HepG2 (cell line): ENCODE data around the gene MMP25. TPM values are rescaled to one million over a fixed set of nuclear protein-coding genes. Genes with fewer than 3 reads are reported as not detected.

Experiments
- ATAD3A ChIP-seq: sonication (generic); formaldehyde crosslinking; IDR thresholded peaks from 2 replicates; pipeline ENCODE4 v1.4.0; 2020; ENCODE audit warnings: missing genetic modification reagents
- DNMT1 ChIP-seq: sonication (generic); formaldehyde crosslinking; IDR thresholded peaks from 2 replicates; pipeline ENCODE4 v1.5.1; 2020; ENCODE audit warnings: mild to moderate bottlenecking, missing genetic modification reagents
- ELK4 ChIP-seq: sonication (generic); formaldehyde crosslinking; IDR thresholded peaks from 2 replicates; pipeline ENCODE4 v1.9.0; 2021; ENCODE audit warnings: missing genetic modification reagents, borderline replicate concordance
- FLYWCH1 ChIP-seq: sonication (generic); formaldehyde crosslinking; IDR thresholded peaks from 2 replicates; pipeline ENCODE4 v1.8.1; 2023; ENCODE audit warnings: mild to moderate bottlenecking, missing genetic modification reagents
- FOXJ3 ChIP-seq: sonication (generic); formaldehyde crosslinking; IDR thresholded peaks from 2 replicates; pipeline ENCODE4 v1.4.0; 2020; ENCODE audit warnings: missing genetic modification reagents, mild to moderate bottlenecking, borderline replicate concordance
- FOXK2 ChIP-seq: fragments of 450-650 bp; IDR thresholded peaks from 2 replicates; pipeline ENCODE4 v1.6.1; 2016
- ISX ChIP-seq: sonication (generic); formaldehyde crosslinking; conservative IDR thresholded peaks from 2 replicates; pipeline ENCODE4 v1.5.0; 2020; ENCODE audit warnings: missing genetic modification reagents
- KDM1A ChIP-seq: IDR thresholded peaks from 2 replicates; pipeline ENCODE4 v1.6.1; 2016; ENCODE audit warnings: missing compliant biosample characterization
- KLF15 ChIP-seq: sonication (generic); formaldehyde crosslinking; IDR thresholded peaks from 2 replicates; pipeline ENCODE4 v1.8.1; 2023; ENCODE audit warnings: borderline replicate concordance, mild to moderate bottlenecking, inconsistent platforms, missing genetic modification reagents, mixed read lengths
- MAFK ChIP-seq, 2 experiments: IDR thresholded peaks in 1 of 2; conservative IDR thresholded peaks in 1 of 2; 2 replicates each; pipeline ENCODE4 v1.6.1; 2011; ENCODE audit warnings: improper control_type of control experiment in 2 of 2, low read length in 2 of 2
- PAX8 ChIP-seq: sonication (generic); formaldehyde crosslinking; IDR thresholded peaks from 2 replicates; pipeline ENCODE4 v1.8.0; 2022; ENCODE audit warnings: mild to moderate bottlenecking, missing genetic modification reagents, borderline replicate concordance
- PHB2 ChIP-seq: fragments of 450-650 bp; IDR thresholded peaks from 2 replicates; pipeline ENCODE4 v1.6.1; 2018; ENCODE audit not compliant: partially characterized antibody
- PHF8 ChIP-seq: sonication (generic); formaldehyde crosslinking; IDR thresholded peaks from 2 replicates; pipeline ENCODE4 v1.5.0; 2020; ENCODE audit warnings: missing genetic modification reagents
- PITX1 ChIP-seq: sonication (generic); formaldehyde crosslinking; IDR thresholded peaks from 2 replicates; pipeline ENCODE4 v1.5.1; 2020; ENCODE audit warnings: mild to moderate bottlenecking, missing genetic modification reagents
- PLRG1 ChIP-seq: fragments of 450-650 bp; conservative IDR thresholded peaks from 2 replicates; pipeline ENCODE4 v1.6.1; 2016
- SMYD3 ChIP-seq: sonication (generic); formaldehyde crosslinking; IDR thresholded peaks from 2 replicates; pipeline ENCODE4 v1.8.1; 2023; ENCODE audit warnings: mild to moderate bottlenecking, missing genetic modification reagents
- SOX6 ChIP-seq, 2 experiments: fragments of 450-650 bp in 1 of 2; sonication (generic) in 1 of 2; formaldehyde crosslinking in 1 of 2; IDR thresholded peaks; 2 replicates each; pipeline versions ENCODE4 v1.4.0 to v1.6.1; 2017 to 2020; ENCODE audit warnings: antibody characterized with exemption in 1 of 2, mild to moderate bottlenecking in 1 of 2, missing genetic modification reagents in 1 of 2
- SP4 ChIP-seq: sonication (generic); formaldehyde crosslinking; IDR thresholded peaks from 2 replicates; pipeline ENCODE4 v1.8.1; 2023; ENCODE audit warnings: mild to moderate bottlenecking, missing genetic modification reagents
- SRSF1 ChIP-seq: fragments of 200-400 bp; formaldehyde crosslinking; optimal IDR thresholded peaks from 2 replicates; pipeline ENCODE3; 2017; ENCODE audit warnings: mild to moderate bottlenecking, low read depth, low read length, moderate library complexity
- TEAD3 ChIP-seq: optimal IDR thresholded peaks from 2 replicates; pipeline ENCODE3; 2016; ENCODE audit warnings: borderline replicate concordance
- THAP11 ChIP-seq: IDR thresholded peaks from 2 replicates; pipeline ENCODE4 v1.6.1; 2016; ENCODE audit warnings: missing biosample characterization, missing genetic modification reagents
- TSC22D2 ChIP-seq: sonication (generic); formaldehyde crosslinking; IDR thresholded peaks from 2 replicates; pipeline ENCODE4 v1.5.1; 2020; ENCODE audit warnings: missing genetic modification reagents, mild to moderate bottlenecking, borderline replicate concordance
- ZBTB20 ChIP-seq: sonication (generic); formaldehyde crosslinking; IDR thresholded peaks from 2 replicates; pipeline ENCODE4 v1.8.1; 2023; ENCODE audit warnings: missing genetic modification reagents, low read depth, mild to moderate bottlenecking, borderline replicate concordance
- ZEB1 ChIP-seq: IDR thresholded peaks from 2 replicates; pipeline ENCODE4 v1.6.1; 2012; ENCODE audit warnings: mild to moderate bottlenecking, low read depth, inconsistent platforms; ENCODE audit not compliant: insufficient replicate concordance
- ZNF101 ChIP-seq: sonication (generic); formaldehyde crosslinking; IDR thresholded peaks from 2 replicates; pipeline ENCODE4 v1.4.0; 2020; ENCODE audit warnings: mild to moderate bottlenecking, low read depth, missing genetic modification reagents, borderline replicate concordance
- ZNF225 ChIP-seq: sonication (generic); formaldehyde crosslinking; IDR thresholded peaks from 2 replicates; pipeline ENCODE4 v1.4.0; 2020; ENCODE audit warnings: mild to moderate bottlenecking, missing genetic modification reagents
- ZNF234 ChIP-seq: sonication (generic); formaldehyde crosslinking; conservative IDR thresholded peaks from 2 replicates; pipeline ENCODE4 v1.5.1; 2020; ENCODE audit warnings: mild to moderate bottlenecking, missing genetic modification reagents
- ZNF367 ChIP-seq: sonication (generic); formaldehyde crosslinking; IDR thresholded peaks from 2 replicates; pipeline ENCODE4 v1.4.0; 2020; ENCODE audit warnings: missing genetic modification reagents, borderline replicate concordance
- ZNF605 ChIP-seq: sonication (generic); formaldehyde crosslinking; IDR thresholded peaks from 2 replicates; pipeline ENCODE4 v1.8.0; 2022; ENCODE audit warnings: mild to moderate bottlenecking, missing genetic modification reagents
- ZNF704 ChIP-seq: sonication (generic); formaldehyde crosslinking; IDR thresholded peaks from 2 replicates; pipeline ENCODE4 v1.8.1; 2023; ENCODE audit warnings: mild to moderate bottlenecking, inconsistent platforms, moderate library complexity, missing genetic modification reagents, borderline replicate concordance
- ZNF724P ChIP-seq: sonication (generic); formaldehyde crosslinking; IDR thresholded peaks from 2 replicates; pipeline ENCODE4 v1.8.0; 2022; ENCODE audit warnings: missing genetic modification reagents, borderline replicate concordance
- ZNF883 ChIP-seq: sonication (generic); formaldehyde crosslinking; IDR thresholded peaks from 2 replicates; pipeline ENCODE4 v1.5.1; 2020; ENCODE audit warnings: mild to moderate bottlenecking, missing genetic modification reagents; ENCODE audit errors: not compliant biosample characterization
- ZSCAN31 ChIP-seq: sonication (generic); formaldehyde crosslinking; IDR thresholded peaks from 2 replicates; pipeline ENCODE4 v1.5.0; 2020; ENCODE audit warnings: low read depth, mild to moderate bottlenecking, missing genetic modification reagents
- polyA plus RNA-seq, 8 experiments: library from polyadenylated mRNA; depleted of rRNA in 3 of 8; stranded (reverse) in 7 of 8; unstranded in 1 of 8; fragments of >200 nt; fragmentation: Illumina TruSeq in 4 of 8; extraction: Trizol in 4 of 8; gene quantifications; 2 replicates each; pipeline versions ENCODE4 v1.2.1 to v1.2.3, GENCODE V29; 2011 to 2016; ENCODE audit warnings: low read depth in 4 of 8, missing spikeins in 1 of 8, mixed read lengths in 1 of 8; ENCODE audit not compliant: insufficient read depth in 1 of 8
- total RNA-seq, 5 experiments: library from RNA; depleted of rRNA; stranded (reverse); fragments of >200 nt; fragmentation: Illumina TruSeq; extraction: Trizol; gene quantifications; 2 replicates each; pipeline ENCODE4 v1.2.3, GENCODE V29; 2016; ENCODE audit warnings: low read depth in 1 of 5

The MMP25 gene
- total and polyA plus RNA-seq, 2 of the 13 experiments (the other 11 are each of a cell fraction or from before 2014, with no cell fraction given) = 0.04 to 0.08 TPM

- TF ChIP-seq FLYWCH1 (CRISPR knock-in tag) = no peak
- TF ChIP-seq PHB2 = no peak
- no peak for TF ChIP-seq SRSF1
- no peak for TF ChIP-seq ISX
- no peak for TF ChIP-seq ZNF234
- no peak for TF ChIP-seq ZBTB20 (CRISPR knock-in tag)
- TF ChIP-seq ZNF605 (CRISPR knock-in tag) = no peak
- no peak for TF ChIP-seq ZNF724P (CRISPR knock-in tag)
- no peak for TF ChIP-seq ZNF704 (CRISPR knock-in tag)
- no peak for TF ChIP-seq SOX6 (IDR thresholded peaks at IDR 0.05)
- peak; percentile 91 for TF ChIP-seq SOX6 (CRISPR knock-in tag; IDR thresholded peaks at IDR 0.05)
- TF ChIP-seq DNMT1 = no peak
- TF ChIP-seq MAFK (conservative IDR thresholded peaks at IDR 0.05 in 1 of 2, IDR thresholded peaks at IDR 0.05 in 1 of 2; ENCODE audit: low read length in 2 of 2) = no peak
- no peak for TF ChIP-seq TSC22D2 (CRISPR knock-in tag)
- TF ChIP-seq KLF15 (CRISPR knock-in tag) = no peak
- TF ChIP-seq PITX1 (CRISPR knock-in tag) = no peak
- no peak for TF ChIP-seq ZNF883 (CRISPR knock-in tag)
- TF ChIP-seq SMYD3 (CRISPR knock-in tag) = no peak
- no peak for TF ChIP-seq FOXK2
- TF ChIP-seq ZNF225 (CRISPR knock-in tag) = no peak
- 0 out of 2 replicates have a peak, but pooled peaks have one; percentile 31 for TF ChIP-seq THAP11 (CRISPR knock-in tag)
- no peak for TF ChIP-seq ZSCAN31
- no peak for TF ChIP-seq KDM1A
- TF ChIP-seq ZEB1 = peak; percentile 63
- TF ChIP-seq PAX8 (CRISPR knock-in tag) = no peak
- TF ChIP-seq FOXJ3 (CRISPR knock-in tag) = no peak
- TF ChIP-seq SP4 = no peak
- no peak for TF ChIP-seq ZNF367
- no peak for TF ChIP-seq ZNF101 (CRISPR knock-in tag)
- TF ChIP-seq ATAD3A (CRISPR knock-in tag) = no peak
- no peak for TF ChIP-seq TEAD3 (CRISPR knock-in tag)
- TF ChIP-seq PHF8 (CRISPR knock-in tag) = no peak
- TF ChIP-seq PLRG1 = no peak
- TF ChIP-seq ELK4 (CRISPR knock-in tag) = no peak
These were observed 8.1 kb upstream of the MMP25 start (continued) for GRCh38 chr16:3038256-3038655.
